Ishikawa (cell line): Measurements from ENCODE around the gene F12.

Experiments
- CEBPB ChIP-seq: IDR thresholded peaks from 2 replicates; pipeline ENCODE4 v1.6.1; 2012
- CREB1 ChIP-seq: IDR thresholded peaks from 2 replicates; pipeline ENCODE4 v1.6.1; 2012; ENCODE audit warnings: low read depth
- EGR1 ChIP-seq: IDR thresholded peaks from 2 replicates; pipeline ENCODE4 v1.6.1; 2012
- EP300 ChIP-seq: IDR thresholded peaks from 2 replicates; pipeline ENCODE4 v1.6.1; 2012; ENCODE audit warnings: borderline replicate concordance
- FOXM1 ChIP-seq: IDR thresholded peaks from 2 replicates; pipeline ENCODE4 v1.6.1; 2012; ENCODE audit warnings: low read depth, borderline replicate concordance
- MAX ChIP-seq: IDR thresholded peaks from 2 replicates; pipeline ENCODE4 v1.6.1; 2012
- NFIC ChIP-seq: IDR thresholded peaks from 2 replicates; pipeline ENCODE4 v1.6.1; 2012
- RAD21 ChIP-seq: IDR thresholded peaks from 2 replicates; pipeline ENCODE4 v1.6.1; 2012; ENCODE audit warnings: low read depth
- REST ChIP-seq: IDR thresholded peaks from 2 replicates; pipeline ENCODE4 v1.6.1; 2012; ENCODE audit warnings: low read depth, mild to moderate bottlenecking
- TAF1 ChIP-seq: IDR thresholded peaks from 2 replicates; pipeline ENCODE4 v1.6.1; 2012; ENCODE audit warnings: low read depth, mild to moderate bottlenecking
- TCF12 ChIP-seq: IDR thresholded peaks from 2 replicates; pipeline ENCODE4 v1.6.1; 2012; ENCODE audit warnings: low read depth
- TEAD4 ChIP-seq: IDR thresholded peaks from 2 replicates; pipeline ENCODE4 v1.6.1; 2012
- USF1 ChIP-seq: IDR thresholded peaks from 2 replicates; pipeline ENCODE4 v1.6.1; 2012
- YY1 ChIP-seq: IDR thresholded peaks from 2 replicates; pipeline ENCODE4 v1.6.1; 2012; ENCODE audit warnings: low read depth
- ZBTB7A ChIP-seq: IDR thresholded peaks from 2 replicates; pipeline ENCODE4 v1.6.1; 2012; ENCODE audit warnings: low read depth

Gene F12

GRCh38 chr5:177414481-177414880 is 5.1 kb upstream of the F12 start:
- TF ChIP-seq TEAD4, result no peak
- no peak for TF ChIP-seq CEBPB
- no peak for TF ChIP-seq ZBTB7A
- no peak for TF ChIP-seq FOXM1
- TF ChIP-seq REST, result no peak
- no peak for TF ChIP-seq MAX
- no peak for TF ChIP-seq YY1
- no peak for TF ChIP-seq TCF12
- TF ChIP-seq CREB1, result no peak
- TF ChIP-seq NFIC, result no peak
- TF ChIP-seq EGR1, result no peak
- TF ChIP-seq RAD21, result no peak
- TF ChIP-seq EP300, result no peak
- TF ChIP-seq TAF1, result no peak
- no peak for TF ChIP-seq USF1

- TF ChIP-seq USF1, result no peak
- no peak for TF ChIP-seq NFIC
- no peak for TF ChIP-seq FOXM1
- TF ChIP-seq CEBPB, result no peak
- no peak for TF ChIP-seq CREB1
- no peak for TF ChIP-seq MAX
- no peak for TF ChIP-seq EGR1
- no peak for TF ChIP-seq RAD21
- no peak for TF ChIP-seq REST
- TF ChIP-seq TCF12, result no peak
- TF ChIP-seq YY1, result no peak
- no peak for TF ChIP-seq TAF1
- TF ChIP-seq TEAD4, result no peak
- no peak for TF ChIP-seq EP300
- no peak for TF ChIP-seq ZBTB7A
These were observed 3.4 kb upstream of the F12 start for GRCh38 chr5:177412603-177413233.

- TF ChIP-seq CEBPB, result no peak
- TF ChIP-seq EGR1, result no peak
- no peak for TF ChIP-seq TAF1
- no peak for TF ChIP-seq CREB1
- TF ChIP-seq EP300, result no peak
- TF ChIP-seq FOXM1, result no peak
- TF ChIP-seq USF1, result no peak
- no peak for TF ChIP-seq NFIC
- no peak for TF ChIP-seq ZBTB7A
- TF ChIP-seq YY1, result no peak
- TF ChIP-seq REST, result no peak
These were observed 1.2 kb upstream of the F12 start for GRCh38 chr5:177410575-177410974.

- TF ChIP-seq RAD21 (no peak), NFIC (no peak), EGR1 (no peak), TCF12 (no peak), FOXM1 (no peak), REST (no peak), ZBTB7A (no peak), YY1 (no peak), MAX (no peak), TEAD4 (no peak), USF1 (no peak), CEBPB (no peak), EP300 (no peak), TAF1 (no peak), CREB1 (no peak)
These were observed 3.6 kb downstream of the F12 start for GRCh38 chr5:177405805-177406204.
